HG03280 (cell line): ENCODE results near the gene LRCH1.

Source experiments
- ATAC-seq: cut with Tn5 transposase; IDR thresholded peaks from one replicate; pipeline ENCODE4 v1.9.1; 2021; ENCODE audit warnings: mild to moderate bottlenecking, moderate library complexity; ENCODE audit not compliant: unreplicated experiment

The LRCH1 gene

DNA sequence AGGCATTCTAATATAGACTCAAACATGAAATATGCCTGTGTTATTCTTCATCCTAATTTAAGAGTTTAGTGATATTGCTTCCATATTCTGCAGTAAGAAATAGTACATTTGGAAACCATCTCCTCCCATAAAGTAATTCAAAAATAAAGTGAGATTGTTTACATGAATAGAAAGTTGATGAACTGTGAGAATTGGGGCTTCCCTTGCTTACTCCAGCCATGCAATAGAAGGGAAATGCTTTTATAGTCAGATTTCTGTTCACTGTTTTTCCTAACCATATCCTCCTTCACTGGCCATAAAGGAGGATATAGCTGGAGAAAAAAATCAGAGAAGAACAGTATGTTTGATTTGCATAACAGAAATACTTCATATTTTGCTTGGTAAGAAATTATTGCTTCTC lies 7.8 kb downstream of the LRCH1 start:
- no peak for ATAC-seq

DNA sequence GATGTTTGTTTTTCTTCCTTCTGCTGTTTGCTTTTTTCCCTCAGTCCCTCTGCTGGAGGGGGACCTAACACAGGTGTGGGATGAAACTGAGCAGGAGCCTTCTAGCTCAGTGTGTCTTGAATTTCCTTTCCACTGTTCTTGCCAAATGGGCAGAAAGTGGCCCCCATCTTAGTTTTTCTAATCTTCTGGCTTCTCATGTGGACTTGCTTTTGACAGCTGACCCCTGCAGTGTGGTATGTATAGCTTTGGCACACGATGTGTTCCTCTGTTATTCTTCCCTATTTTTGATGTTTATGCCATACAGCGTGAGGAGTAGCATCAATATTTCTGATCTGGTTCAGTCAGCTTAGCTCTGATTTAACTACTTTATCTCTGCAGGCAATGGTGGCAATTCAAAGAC lies 8.3 kb downstream of the LRCH1 start:
- ATAC-seq = no peak

DNA sequence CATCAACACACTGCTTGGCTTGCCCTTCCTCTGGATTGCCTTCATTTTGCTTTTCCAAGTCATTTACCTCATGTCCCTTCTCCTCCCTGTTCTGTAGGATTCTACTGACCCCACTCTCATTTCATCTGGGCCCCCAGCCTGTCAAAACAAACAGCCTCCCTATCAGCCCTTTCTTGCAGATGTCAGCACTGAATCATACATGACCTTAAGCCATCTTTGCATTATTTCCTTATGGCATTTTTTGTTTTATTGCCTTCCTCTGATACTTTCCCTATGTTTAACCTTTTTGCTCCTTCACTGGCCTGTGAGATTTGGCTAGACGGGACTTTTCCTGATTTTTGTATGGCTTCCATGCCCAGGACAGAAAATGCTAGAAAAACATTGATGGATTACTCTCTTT lies 8.7 kb downstream of the LRCH1 start:
- ATAC-seq = no peak

DNA sequence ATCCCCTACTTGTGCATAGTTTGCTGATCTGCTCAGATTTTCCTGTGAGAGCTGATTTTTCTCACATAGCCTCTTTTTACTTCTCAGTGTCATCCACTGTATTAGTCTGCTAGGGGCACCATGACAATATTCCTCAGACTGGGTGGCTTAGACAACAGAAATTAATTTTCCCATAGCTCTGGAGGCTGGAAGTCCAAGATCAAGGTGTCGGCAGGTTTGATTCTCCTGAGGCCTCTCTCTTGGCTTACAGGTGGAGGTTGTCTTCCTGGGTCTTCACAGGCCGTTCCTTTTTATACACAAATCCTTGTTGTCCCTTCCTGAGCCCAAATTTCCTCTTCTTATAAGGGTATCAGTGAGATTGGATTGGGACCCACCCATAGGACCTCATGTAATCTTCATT lies 9.2 kb downstream of the LRCH1 start:
- no peak for ATAC-seq

DNA sequence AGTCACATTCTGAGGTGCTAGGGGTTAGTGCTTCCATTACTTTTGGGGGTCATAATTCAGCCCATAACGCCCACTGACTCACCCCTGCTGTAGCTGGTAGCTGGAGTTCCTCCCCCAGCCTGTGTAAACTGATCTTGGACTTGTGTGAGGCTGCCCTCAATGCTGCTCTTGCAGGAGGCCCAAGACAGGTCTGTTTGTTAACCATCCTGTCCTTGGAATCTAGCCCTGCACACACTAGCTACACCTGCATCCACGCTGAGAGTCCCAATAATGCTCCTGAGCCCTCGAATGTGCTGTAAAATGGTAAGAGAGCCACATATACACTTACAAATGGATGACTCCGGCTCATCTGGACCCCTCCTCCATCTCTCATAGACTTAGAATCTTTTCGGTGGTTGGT lies 9.6 kb downstream of the LRCH1 start:
- ATAC-seq = no peak

DNA sequence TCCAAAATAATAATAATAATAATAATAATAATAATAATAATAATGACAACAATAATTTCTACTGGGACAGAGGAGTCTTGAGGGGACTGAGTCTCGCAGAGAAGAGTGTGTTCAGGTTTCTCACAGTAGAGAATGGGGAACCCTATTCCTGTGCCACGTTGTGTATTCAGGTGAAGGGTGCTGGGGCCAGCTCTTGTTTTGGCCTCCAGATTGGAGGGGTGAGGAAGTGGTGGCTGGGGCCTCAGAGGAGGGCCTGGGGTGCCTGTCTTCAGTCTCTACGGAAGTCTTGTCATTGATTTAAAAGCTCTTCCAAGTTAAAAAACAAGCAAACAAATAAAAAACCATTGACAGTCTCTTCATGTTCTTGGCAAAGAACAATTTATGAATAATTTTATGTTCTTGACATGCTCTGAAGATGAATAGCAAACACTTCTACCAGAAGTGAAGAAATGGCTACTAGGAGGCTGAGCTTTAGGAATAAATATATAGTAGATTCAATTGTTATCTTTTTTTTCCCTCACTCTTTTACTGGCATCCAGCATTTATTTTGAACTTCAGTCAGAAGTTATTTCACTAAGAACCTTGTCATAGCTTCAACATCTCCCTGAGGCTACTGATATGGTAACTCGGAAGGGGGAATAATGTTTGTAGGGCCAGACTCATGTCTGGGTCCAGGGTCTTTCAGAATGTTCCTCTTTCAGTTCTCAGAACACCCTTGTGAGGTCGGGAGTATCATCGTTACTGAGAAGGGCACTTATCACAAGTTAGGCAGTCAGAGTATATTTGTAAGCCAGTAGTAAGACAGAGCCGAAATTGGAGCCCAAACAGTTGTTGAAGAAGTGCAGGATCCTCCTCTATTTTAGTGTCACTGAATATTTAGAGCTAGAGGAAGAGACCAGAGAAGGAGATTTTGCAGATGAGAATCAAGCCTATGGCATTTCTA lies 13.1 kb downstream of the LRCH1 start:
- ATAC-seq = no peak

DNA sequence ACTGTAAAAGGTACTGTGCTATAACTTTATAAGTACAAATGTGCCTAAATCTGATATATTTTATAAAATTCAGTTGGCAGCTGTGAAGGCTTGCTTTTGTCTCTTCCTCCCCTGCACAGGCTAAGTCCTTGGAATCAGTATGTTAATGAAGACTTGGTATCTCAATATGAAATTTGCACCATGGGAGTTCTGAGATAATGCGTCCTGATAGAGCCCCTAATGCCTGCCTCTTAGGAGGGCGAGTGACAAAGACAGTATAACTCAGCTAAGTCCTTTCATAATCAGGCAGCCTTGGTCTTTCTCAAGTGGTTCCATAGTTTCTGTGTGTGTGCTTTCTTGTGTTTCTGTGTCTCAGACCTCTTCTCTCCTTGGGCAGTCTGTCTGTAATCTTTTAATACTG lies 14.7 kb downstream of the LRCH1 start:
- no peak for ATAC-seq

DNA sequence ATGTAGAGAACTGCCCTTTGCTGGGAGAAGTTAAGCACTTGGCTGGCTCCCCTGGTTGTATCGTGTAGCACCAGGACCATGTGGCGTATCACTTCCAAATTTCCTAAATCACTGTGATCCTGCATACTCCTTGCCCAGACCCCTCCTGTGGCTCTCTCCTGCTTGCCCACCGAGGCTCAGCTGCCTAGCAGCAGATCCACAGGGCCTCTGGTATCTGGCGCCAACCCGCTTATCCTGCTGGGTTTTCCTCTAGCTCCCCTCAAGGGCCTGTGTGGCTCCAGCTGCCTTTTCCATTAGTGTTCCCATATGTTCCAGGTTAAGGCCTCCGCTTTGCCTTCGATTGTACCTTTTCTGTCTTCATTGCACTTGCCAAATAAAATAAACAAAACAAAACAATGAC lies 16.5 kb downstream of the LRCH1 start:
- ATAC-seq = no peak

DNA sequence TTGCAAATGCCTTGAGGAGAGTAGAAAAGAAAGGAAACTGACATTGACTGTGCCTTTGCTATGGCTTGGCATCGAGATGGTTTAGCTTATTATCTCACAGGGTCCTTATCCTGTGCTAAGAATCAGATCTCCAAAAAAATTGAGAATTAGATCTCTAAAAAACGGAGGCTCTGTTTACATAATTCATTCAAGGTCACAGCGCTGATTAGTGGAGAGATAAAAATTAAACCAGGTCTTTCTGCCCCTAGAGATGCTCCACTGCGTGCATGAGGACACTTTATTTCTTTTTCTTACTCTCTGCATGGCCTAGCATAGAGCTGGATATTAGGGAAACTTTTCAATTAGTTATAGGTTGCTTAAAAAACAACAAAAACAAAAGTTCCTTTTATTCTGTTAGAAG lies 17.3 kb downstream of the LRCH1 start:
- ATAC-seq = no peak

DNA sequence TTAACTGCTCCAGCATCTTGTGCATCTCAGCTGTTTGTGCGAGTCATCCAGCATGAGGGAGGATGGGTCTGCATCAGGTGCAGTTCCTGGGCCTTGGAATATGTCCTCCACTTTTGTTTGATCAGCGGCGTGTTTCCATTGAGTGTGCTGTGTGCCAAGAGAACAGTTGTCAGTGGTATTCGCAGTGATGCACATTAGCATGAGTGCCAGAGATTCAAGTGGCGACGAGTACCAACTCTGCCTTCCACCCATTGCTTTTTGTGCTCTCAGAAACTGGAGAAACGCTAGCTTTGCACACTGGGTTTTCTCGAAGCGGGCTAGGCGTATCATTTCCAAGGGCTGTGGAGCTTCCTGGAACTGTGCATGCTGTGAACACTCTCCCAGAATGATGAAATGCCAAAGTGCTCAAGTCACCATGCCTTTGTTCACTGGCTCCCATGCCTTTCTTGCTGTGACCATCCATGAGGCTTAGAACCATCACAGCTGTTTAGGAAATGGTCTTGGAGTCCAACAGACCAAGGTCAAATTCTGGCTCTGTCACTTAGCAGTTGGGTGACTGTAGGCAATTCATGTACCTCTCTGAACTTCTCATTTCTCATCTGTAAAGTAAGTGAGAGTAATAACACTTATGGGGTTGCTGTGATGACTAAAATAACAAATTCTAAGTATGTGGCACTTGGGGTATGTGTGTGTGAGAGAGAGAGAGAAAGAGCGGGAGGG lies 18.4 kb downstream of the LRCH1 start:
- peak; percentile 63 for ATAC-seq

DNA sequence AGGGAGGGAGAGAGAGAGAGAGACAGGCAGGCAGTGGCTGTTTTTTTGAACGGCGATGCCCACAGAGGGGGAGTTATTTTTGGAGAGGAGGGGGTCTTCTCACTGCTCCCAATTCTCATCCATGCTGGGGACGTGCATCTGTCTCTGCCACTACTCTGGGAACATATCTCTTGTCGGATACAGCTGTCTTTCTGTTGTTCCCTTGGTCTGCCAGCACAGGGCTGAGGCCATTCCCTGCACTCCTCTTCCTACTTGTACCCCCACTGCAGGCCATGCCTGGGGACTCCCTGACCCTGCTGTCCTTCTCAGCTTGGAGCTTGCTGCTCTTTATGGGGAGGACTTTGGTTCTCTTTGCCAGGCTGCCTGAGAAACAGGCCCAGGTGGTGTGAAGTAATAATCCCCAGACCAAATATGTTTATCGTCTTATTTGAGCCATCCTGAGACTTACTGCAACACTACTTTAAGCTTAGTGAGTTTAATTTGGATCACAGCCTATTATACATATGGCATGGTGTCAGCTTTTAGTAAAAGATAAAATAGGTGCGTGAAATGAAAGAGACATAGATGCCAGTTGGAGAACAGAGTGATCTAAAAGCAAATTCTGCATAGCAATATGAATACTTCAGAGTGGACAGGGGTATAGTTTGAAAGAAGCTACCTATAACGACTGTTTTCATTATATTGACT lies 19.1 kb downstream of the LRCH1 start:
- peak; percentile 9 for ATAC-seq

DNA sequence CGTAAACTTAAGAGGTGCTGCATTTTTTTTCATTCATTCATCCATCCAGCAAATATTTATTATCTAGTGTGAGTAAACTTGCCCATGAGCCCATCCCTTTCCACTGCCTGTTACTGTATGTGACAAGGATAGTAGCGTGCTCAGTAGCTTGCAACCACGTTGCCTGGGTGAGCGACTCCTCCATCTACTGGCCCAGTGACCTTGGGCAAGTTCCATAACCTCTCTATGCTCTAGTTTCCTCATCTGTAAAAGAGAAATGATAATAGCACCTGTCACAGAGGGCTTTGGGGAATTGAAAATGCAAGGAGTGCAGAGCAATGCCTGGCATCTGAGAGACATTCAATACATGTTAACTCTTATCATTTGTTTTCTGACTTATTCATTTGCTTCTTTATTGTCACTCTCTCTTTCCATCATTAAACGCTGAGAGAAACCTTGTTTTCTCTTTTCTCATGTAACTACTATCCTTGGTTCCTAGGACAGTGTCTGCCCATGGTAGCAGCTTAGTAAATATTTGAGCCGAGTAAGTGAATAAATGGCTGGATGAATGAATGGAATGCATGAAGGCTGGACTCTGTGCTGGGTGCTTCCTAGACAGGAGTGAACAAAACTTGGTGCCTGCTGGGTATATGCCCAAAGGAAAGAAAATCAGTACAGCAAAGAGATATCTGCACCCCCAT lies 19.9 kb downstream of the LRCH1 start:
- ATAC-seq = no peak

DNA sequence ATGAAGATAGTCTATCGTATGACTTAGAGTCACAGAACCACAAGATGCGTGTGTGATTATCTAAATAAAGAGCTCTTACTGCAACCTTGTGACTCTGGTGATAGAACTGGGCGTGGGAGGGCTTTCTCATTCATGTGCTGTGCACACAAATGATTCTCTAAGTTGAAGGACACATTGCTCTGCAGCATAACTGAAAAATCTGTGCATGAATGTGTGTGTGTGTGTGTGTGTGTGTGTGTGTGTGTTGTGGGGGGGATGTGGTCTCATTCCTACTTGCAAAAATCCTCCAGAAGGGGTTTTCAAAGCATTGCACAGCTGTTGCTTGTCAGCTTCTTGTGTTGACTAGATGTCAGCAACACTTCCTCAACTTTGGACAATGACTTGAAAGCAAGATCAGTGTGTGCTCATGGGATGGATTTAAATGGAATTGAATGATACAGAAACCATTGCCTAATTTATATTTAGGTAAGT lies 22.4 kb downstream of the LRCH1 start:
- no peak for ATAC-seq

DNA sequence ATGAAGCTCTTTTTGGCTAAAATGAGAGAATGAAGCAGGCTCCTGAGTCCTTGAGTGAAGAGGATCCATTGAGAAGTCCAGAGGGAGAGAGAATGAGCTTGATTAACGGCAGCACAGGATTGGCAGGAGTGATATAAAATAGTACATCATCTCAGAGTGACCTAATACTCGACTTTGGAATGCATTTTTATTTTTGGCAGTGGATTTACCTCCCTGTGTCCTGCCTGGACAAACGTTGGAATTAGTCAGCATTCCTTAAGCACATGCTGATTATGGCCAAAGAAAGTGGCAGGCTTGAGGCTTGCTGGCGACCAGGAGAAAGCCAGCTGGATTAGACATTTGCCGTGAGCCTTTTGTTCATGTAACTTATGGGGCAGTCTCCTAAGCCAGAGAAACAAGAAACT lies 22.9 kb downstream of the LRCH1 start:
- ATAC-seq = no peak

DNA sequence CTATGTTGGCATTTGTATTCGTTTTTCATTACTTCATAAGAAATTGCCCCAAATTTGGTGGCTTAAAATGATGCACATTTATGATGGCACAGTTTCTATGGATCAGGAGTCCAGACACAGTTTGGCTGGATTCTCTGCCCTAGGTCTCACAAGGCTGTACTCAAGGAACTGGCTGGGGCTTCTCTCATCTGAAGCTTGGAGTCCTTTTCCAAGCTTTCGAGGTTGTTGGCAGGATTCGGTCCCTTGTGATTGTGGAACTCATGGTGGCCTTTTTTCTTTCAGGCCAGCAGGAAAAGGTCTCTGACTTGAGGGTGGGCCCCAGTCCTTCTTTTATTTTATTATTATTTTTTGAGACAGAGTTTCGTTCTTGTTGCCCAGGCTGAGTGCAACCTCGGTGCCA lies 23.8 kb downstream of the LRCH1 start:
- no peak for ATAC-seq

DNA sequence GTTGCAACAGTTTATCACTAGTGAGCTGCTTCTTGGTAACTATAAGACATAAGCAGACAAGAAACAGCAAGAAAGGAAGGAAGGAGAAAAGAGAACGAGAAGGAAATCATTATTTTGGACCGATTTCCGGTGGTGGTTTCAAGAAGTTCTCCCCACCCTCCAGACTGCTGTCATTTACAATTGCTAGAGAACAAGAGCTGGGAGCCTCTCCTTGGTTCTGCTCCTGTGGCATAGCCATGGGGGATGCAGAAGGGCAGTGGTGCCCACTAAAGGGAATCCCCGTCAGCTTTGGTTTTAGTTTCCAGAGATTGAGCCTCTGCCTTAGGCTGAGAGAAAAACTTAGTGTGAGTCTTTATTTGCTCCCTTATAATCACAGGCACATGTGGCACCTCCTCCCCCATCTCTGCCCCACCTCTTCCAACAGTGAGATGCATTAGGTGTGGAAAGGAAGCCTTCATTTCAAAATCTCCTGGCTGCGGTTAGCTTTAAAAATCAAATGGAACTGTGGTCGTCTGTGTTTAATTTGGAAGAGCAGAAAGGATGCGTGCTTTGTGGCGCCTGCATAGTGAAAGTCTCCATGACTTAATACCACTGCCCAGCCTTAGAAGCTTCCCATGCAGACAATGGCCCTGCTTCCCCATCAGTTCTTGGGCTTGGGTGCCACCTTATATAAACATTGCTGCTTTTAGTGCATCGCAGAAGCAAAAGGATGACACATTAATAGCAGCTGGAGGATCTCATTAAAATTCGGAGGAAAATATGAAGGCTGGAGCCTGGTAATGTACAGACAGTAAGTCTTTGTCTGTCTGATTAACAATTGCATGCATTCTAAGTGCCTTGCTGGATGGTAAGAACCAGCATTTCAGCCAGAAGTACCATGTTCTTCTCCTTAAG lies 25.0 kb downstream of the LRCH1 start:
- no peak for ATAC-seq

DNA sequence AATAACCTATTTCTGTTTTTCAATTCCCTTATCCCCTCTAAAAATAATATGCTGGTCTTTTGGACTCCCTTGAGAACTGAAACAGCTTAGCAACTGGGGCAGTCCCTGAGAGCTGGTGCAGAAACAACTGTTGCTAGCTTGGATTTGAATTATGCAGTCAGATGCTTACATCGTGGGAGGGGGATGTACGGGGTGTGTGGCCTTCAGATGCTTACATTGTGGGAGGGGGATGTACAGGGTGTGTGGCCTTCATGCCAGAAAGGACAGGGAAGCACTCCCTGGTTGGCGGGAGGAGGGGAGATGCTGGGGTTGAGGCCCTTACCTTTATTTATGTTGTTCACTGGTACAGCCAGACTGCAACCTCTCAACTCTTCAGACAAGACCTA lies 25.6 kb downstream of the LRCH1 start:
- ATAC-seq = no peak

DNA sequence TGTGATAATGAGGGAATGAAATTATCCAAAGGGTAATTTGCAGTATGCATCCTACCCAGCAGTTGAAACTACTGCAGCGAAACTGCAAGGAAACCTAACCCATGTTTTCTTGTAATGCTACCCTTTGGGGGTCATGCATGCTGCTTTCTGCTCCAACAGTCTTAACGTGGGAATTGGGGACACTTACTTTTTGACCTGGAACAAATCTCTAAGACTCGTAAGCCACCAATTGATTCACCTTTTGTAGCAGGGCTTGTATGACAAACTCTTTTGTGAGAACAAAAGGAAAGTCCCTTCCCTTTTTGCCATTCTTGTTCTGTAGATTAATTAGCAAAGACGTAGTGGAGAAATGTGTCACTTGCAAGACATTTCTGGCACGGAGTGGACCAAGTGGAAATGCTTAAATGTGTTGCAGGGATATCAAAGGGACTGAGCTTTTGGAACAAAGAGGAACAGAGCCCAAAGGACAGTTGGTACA lies 27.4 kb downstream of the LRCH1 start:
- no peak for ATAC-seq

DNA sequence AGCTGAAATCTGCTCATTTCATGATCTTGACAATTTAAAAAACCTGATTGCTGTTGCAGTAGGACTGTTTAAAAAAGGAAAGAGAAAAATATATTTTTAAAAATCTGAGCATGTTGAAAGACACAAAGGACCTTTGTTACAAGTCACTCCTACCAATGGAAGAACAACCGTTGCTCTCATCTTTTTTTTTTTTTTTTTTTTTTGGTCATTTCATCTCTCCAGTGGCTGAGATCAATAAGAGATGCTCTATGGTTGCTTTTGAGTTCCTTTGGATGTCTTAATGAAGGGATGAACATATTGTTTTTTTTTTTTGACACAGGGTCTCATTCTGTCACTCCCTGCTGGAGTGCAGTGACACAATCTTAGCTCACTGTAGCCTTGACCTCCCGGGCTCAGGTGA lies 29.2 kb downstream of the LRCH1 start:
- no peak for ATAC-seq
